HEK293 (cell line): ENCODE measurements around the gene CCDC116.

Experiments used
- CTCF ChIA-PET: fragments of 350-600 bp; formaldehyde crosslinking; extraction: SDS; loops from one replicate; lab custom pipeline; 2021; ENCODE audit warnings: antibody characterized with exemption; lab: Yijun Ruan, JAX
- POLR2A ChIA-PET: fragments of 300-600 bp; formaldehyde crosslinking; extraction: SDS; loops from one replicate; lab custom pipeline; 2020; ENCODE audit warnings: antibody characterized with exemption, inconsistent platforms; lab: Yijun Ruan, JAX
- H3K27ac ChIP-seq: fragments of 200-500 bp; sonication (Bioruptor generic); 2 replicates; pipeline ENCODE4 v1.5.1; 2014; ENCODE audit warnings: low read depth, low read length, control low read depth, inconsistent platforms; ENCODE audit errors: extremely low read depth
- H3K36me3 ChIP-seq, 2 experiments: fragments of 200-500 bp in 1 of 2; sonication (Bioruptor generic) in 1 of 2; 1 replicate in 1 of 2; 2 replicates in 1 of 2; pipeline ENCODE4 v1.5.1; 2014 to 2017; ENCODE audit warnings: inconsistent platforms in 2 of 2, low read length in 2 of 2; ENCODE audit not compliant: control insufficient read depth in 2 of 2, insufficient read depth in 1 of 2
- H3K4me1 ChIP-seq: fragments of 200-500 bp; sonication (Bioruptor generic); 2 replicates; pipeline ENCODE4 v1.5.1; 2014; ENCODE audit warnings: mild to moderate bottlenecking, low read length, inconsistent platforms; ENCODE audit not compliant: control insufficient read depth, insufficient read depth
- H3K4me3 ChIP-seq: 2 replicates; pipeline ENCODE4 v1.5.1; 2011; ENCODE audit warnings: low read depth, mild to moderate bottlenecking, control low read depth, low read length, moderate library complexity
- H3K9me3 ChIP-seq: fragments of 200-500 bp; sonication (Bioruptor generic); 2 replicates; pipeline ENCODE4 v1.5.1; 2014; ENCODE audit warnings: low read depth, low read length, inconsistent platforms; ENCODE audit not compliant: control insufficient read depth, insufficient read depth
- BCL11B ChIP-seq: fragments of 450-650 bp; formaldehyde crosslinking; IDR thresholded peaks from 2 replicates; pipeline ENCODE4 v1.5.1; 2016; ENCODE audit warnings: low read depth, missing biosample characterization, missing genetic modification characterization
- GLIS2 ChIP-seq: fragments of 450-650 bp; formaldehyde crosslinking; IDR thresholded peaks from 2 replicates; pipeline ENCODE4 v1.5.1; 2016; ENCODE audit warnings: missing biosample characterization, missing genetic modification characterization
- KLF10 ChIP-seq: fragments of 450-650 bp; IDR thresholded peaks from 2 replicates; pipeline ENCODE4 v1.5.1; 2018; ENCODE audit warnings: missing biosample characterization, mild to moderate bottlenecking, missing genetic modification characterization
- KLF9 ChIP-seq: fragments of 450-650 bp; formaldehyde crosslinking; IDR thresholded peaks from 2 replicates; pipeline ENCODE4 v1.5.1; 2016; ENCODE audit warnings: missing biosample characterization, missing genetic modification characterization, low read depth
- SP2 ChIP-seq: fragments of 450-650 bp; formaldehyde crosslinking; IDR thresholded peaks from 2 replicates; pipeline ENCODE4 v1.5.1; 2016; ENCODE audit warnings: missing biosample characterization, missing genetic modification characterization
- ZBTB17 ChIP-seq: fragments of 450-650 bp; formaldehyde crosslinking; IDR thresholded peaks from 2 replicates; pipeline ENCODE4 v1.5.1; 2016; ENCODE audit warnings: missing biosample characterization, missing genetic modification characterization
- ZEB2 ChIP-seq: fragments of 450-650 bp; formaldehyde crosslinking; IDR thresholded peaks from 2 replicates; pipeline ENCODE4 v1.5.1; 2016; ENCODE audit warnings: missing biosample characterization, missing genetic modification characterization
- ZIC2 ChIP-seq: fragments of 450-650 bp; formaldehyde crosslinking; IDR thresholded peaks from 2 replicates; pipeline ENCODE4 v1.5.1; 2016; ENCODE audit warnings: missing biosample characterization, missing genetic modification characterization
- ZNF2 ChIP-seq: fragments of 450-650 bp; formaldehyde crosslinking; IDR thresholded peaks from 2 replicates; pipeline ENCODE4 v1.5.1; 2016; ENCODE audit warnings: missing biosample characterization, missing genetic modification characterization
- ZNF24 ChIP-seq: fragments of 450-650 bp; formaldehyde crosslinking; IDR thresholded peaks from 2 replicates; pipeline ENCODE4 v1.5.1; 2016; ENCODE audit warnings: missing biosample characterization, missing genetic modification characterization
- ZNF324 ChIP-seq: fragments of 450-650 bp; formaldehyde crosslinking; IDR thresholded peaks from 2 replicates; pipeline ENCODE4 v1.5.1; 2016; ENCODE audit warnings: missing biosample characterization, missing genetic modification characterization
- ZNF341 ChIP-seq: fragments of 450-650 bp; formaldehyde crosslinking; IDR thresholded peaks from 2 replicates; pipeline ENCODE4; 2016; ENCODE audit warnings: low read depth, missing biosample characterization, missing genetic modification characterization
- ZNF366 ChIP-seq: fragments of 450-650 bp; formaldehyde crosslinking; conservative IDR thresholded peaks from 2 replicates; pipeline ENCODE4 v1.5.1; 2016; ENCODE audit warnings: missing biosample characterization, missing genetic modification characterization
- ZNF501 ChIP-seq: fragments of 450-650 bp; formaldehyde crosslinking; IDR thresholded peaks from 2 replicates; pipeline ENCODE4 v1.5.1; 2016; ENCODE audit warnings: missing biosample characterization, missing genetic modification characterization
- ZNF549 ChIP-seq: fragments of 450-650 bp; IDR thresholded peaks from 2 replicates; pipeline ENCODE4 v1.5.1; 2018; ENCODE audit warnings: missing biosample characterization, missing genetic modification characterization, mild to moderate bottlenecking, inconsistent platforms, moderate library complexity
- ZNF596 ChIP-seq: fragments of 450-650 bp; IDR thresholded peaks from 2 replicates; pipeline ENCODE4 v1.5.0; 2018; ENCODE audit warnings: missing biosample characterization, mild to moderate bottlenecking, missing genetic modification characterization, moderate library complexity
- ZNF768 ChIP-seq: fragments of 450-650 bp; formaldehyde crosslinking; IDR thresholded peaks from 2 replicates; pipeline ENCODE4 v1.5.1; 2018; ENCODE audit warnings: missing biosample characterization, mild to moderate bottlenecking, missing genetic modification characterization
- ZSCAN30 ChIP-seq: fragments of 450-650 bp; IDR thresholded peaks from 2 replicates; pipeline ENCODE4 v1.5.1; 2018; ENCODE audit warnings: missing biosample characterization, mild to moderate bottlenecking, missing genetic modification characterization, moderate library complexity
- TF ChIP-seq, protein P1 (sequence below): fragments of 450-650 bp; formaldehyde crosslinking; IDR thresholded peaks from 2 replicates; pipeline ENCODE4 v1.5.1; 2017; ENCODE audit warnings: missing biosample characterization, missing genetic modification characterization
- TF ChIP-seq, protein P2 (sequence below): fragments of 450-650 bp; formaldehyde crosslinking; IDR thresholded peaks from 2 replicates; pipeline ENCODE4 v1.5.1; 2016; ENCODE audit warnings: missing biosample characterization, missing genetic modification characterization
- TF ChIP-seq, protein P3 (sequence below): fragments of 450-650 bp; formaldehyde crosslinking; IDR thresholded peaks from 2 replicates; pipeline ENCODE4 v1.5.1; 2016; ENCODE audit warnings: missing biosample characterization, missing genetic modification characterization
- TF ChIP-seq, protein P4 (sequence below): fragments of 450-650 bp; formaldehyde crosslinking; optimal IDR thresholded peaks from 2 replicates; pipeline ENCODE3; 2016; ENCODE audit warnings: missing biosample characterization, mild to moderate bottlenecking, missing genetic modification characterization
- TF ChIP-seq, protein P5 (sequence below): fragments of 450-650 bp; formaldehyde crosslinking; IDR thresholded peaks from 2 replicates; pipeline ENCODE4 v1.5.1; 2016; ENCODE audit warnings: missing biosample characterization, missing genetic modification characterization
- TF ChIP-seq, protein P6 (sequence below): fragments of 450-650 bp; formaldehyde crosslinking; IDR thresholded peaks from 2 replicates; pipeline ENCODE4 v1.5.1; 2016; ENCODE audit warnings: missing biosample characterization, missing genetic modification characterization

CCDC116 gene

DNA sequence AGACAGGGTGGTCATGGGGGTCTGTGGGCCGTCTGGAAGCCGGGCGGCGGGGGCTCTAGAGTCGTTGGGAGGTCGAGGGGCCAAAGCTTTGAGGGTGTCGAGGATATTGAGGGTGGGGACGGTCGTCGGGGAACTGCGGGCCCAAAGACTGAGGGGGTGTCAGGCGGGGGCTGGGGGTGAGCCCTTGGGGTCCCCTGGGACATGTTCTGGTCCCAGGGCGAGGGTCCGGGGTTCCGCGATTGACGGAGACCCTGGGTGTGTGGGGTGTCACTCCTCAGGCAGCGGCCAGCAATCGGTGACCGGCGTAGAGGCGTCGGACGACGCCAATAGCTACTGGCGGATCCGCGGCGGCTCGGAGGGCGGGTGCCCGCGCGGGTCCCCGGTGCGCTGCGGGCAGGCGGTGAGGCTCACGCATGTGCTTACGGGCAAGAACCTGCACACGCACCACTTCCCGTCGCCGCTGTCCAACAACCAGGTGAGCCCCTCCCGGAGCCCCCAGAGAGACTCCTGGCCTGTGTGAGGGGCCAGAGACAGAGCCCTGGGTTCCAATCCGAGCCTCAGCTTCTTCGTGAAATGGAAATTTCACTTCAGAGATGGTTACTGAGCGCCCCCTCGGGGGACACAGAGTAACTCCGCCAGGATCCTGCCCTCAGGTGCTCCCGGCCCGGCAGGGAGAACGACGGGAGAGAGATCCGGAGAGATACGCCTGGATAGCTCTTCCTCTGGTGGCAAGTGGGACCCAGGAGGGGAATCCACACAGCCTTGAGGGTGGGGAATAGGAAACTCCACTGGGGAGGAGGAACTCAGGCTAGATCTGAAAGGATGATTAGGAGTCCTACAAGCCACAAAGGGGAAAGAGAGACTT is 10.3 kb downstream of the CCDC116 start:
- Histone ChIP-seq H3K36me3 (peaks cover 0 to 29% of the 10 kb centered on the region in 2 experiments; a peak in 2 of 3 replicates), H3K4me1 (no peaks in the 10 kb centered on the region), H3K9me3 (no peaks in the 10 kb centered on the region), H3K4me3 (peak overlapping the region; percentile 73), H3K27ac (peak overlapping the region; percentile 6; the same call in 1 of the 2 replicates)
- ChIA-PET POLR2A (interaction anchor here (0.5 to 3.0 kb wide), 11 partner anchors 9 to 783 kb away, joined by 3 to 50 read pairs (median 4); partner anchors contain the start of genes CCDC116 and YDJC), CTCF (interaction anchor here (0.6 to 3.3 kb wide), 21 partner anchors 9 to 707 kb away, joined by 3 to 109 read pairs (median 4); partner anchors contain the start of genes CCDC116 and YDJC)
- TF ChIP-seq ZNF324 (tag by site-specific recombination) (0 out of 2 replicates have a peak, but pooled peaks have one; percentile 12), ZNF366 (peak; percentile 57; the same call in 1 of the 2 replicates), ZNF24 (0 out of 2 replicates have a peak, but pooled peaks have one; percentile 3), ZNF341 (tag by site-specific recombination) (peak; percentile 21; the same call in 1 of the 2 replicates), BCL11B (tag by site-specific recombination) (peak; percentile 28; the same call in 1 of the 2 replicates), ZNF549 (no peak), ZEB2 (tag by site-specific recombination) (0 out of 2 replicates have a peak, but pooled peaks have one; percentile 24), ZBTB17 (tag by site-specific recombination) (peak; percentile 61; the same call in 1 of the 2 replicates), ZNF596 (tag by site-specific recombination) (0 out of 2 replicates have a peak, but pooled peaks have one; percentile 21), KLF10 (tag by site-specific recombination) (no peak), ZNF768 (tag by site-specific recombination) (no peak), SP2 (tag by site-specific recombination) (peak; percentile 33; the same call in 1 of the 2 replicates), ZNF2 (0 out of 2 replicates have a peak, but pooled peaks have one; percentile 9), ZSCAN30 (tag by site-specific recombination) (peak; percentile 60; the same call in 1 of the 2 replicates), ZNF501 (tag by site-specific recombination) (no peak), ZIC2 (peak; percentile 38; the same call in 1 of the 2 replicates), KLF9 (no peak), GLIS2 (peak; percentile 87)
- TF ChIP-seq, protein P1, sequence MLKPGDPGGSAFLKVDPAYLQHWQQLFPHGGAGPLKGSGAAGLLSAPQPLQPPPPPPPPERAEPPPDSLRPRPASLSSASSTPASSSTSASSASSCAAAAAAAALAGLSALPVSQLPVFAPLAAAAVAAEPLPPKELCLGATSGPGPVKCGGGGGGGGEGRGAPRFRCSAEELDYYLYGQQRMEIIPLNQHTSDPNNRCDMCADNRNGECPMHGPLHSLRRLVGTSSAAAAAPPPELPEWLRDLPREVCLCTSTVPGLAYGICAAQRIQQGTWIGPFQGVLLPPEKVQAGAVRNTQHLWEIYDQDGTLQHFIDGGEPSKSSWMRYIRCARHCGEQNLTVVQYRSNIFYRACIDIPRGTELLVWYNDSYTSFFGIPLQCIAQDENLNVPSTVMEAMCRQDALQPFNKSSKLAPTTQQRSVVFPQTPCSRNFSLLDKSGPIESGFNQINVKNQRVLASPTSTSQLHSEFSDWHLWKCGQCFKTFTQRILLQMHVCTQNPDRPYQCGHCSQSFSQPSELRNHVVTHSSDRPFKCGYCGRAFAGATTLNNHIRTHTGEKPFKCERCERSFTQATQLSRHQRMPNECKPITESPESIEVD (tag by site-specific recombination): no peak
- TF ChIP-seq, protein P2, sequence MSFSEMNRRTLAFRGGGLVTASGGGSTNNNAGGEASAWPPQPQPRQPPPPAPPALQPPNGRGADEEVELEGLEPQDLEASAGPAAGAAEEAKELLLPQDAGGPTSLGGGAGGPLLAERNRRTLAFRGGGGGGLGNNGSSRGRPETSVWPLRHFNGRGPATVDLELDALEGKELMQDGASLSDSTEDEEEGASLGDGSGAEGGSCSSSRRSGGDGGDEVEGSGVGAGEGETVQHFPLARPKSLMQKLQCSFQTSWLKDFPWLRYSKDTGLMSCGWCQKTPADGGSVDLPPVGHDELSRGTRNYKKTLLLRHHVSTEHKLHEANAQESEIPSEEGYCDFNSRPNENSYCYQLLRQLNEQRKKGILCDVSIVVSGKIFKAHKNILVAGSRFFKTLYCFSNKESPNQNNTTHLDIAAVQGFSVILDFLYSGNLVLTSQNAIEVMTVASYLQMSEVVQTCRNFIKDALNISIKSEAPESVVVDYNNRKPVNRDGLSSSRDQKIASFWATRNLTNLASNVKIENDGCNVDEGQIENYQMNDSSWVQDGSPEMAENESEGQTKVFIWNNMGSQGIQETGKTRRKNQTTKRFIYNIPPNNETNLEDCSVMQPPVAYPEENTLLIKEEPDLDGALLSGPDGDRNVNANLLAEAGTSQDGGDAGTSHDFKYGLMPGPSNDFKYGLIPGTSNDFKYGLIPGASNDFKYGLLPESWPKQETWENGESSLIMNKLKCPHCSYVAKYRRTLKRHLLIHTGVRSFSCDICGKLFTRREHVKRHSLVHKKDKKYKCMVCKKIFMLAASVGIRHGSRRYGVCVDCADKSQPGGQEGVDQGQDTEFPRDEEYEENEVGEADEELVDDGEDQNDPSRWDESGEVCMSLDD (tag by site-specific recombination): peak; percentile 61
- TF ChIP-seq, protein P3, sequence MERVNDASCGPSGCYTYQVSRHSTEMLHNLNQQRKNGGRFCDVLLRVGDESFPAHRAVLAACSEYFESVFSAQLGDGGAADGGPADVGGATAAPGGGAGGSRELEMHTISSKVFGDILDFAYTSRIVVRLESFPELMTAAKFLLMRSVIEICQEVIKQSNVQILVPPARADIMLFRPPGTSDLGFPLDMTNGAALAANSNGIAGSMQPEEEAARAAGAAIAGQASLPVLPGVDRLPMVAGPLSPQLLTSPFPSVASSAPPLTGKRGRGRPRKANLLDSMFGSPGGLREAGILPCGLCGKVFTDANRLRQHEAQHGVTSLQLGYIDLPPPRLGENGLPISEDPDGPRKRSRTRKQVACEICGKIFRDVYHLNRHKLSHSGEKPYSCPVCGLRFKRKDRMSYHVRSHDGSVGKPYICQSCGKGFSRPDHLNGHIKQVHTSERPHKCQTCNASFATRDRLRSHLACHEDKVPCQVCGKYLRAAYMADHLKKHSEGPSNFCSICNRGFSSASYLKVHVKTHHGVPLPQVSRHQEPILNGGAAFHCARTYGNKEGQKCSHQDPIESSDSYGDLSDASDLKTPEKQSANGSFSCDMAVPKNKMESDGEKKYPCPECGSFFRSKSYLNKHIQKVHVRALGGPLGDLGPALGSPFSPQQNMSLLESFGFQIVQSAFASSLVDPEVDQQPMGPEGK (tag by site-specific recombination): peak; percentile 77
- TF ChIP-seq, protein P4, sequence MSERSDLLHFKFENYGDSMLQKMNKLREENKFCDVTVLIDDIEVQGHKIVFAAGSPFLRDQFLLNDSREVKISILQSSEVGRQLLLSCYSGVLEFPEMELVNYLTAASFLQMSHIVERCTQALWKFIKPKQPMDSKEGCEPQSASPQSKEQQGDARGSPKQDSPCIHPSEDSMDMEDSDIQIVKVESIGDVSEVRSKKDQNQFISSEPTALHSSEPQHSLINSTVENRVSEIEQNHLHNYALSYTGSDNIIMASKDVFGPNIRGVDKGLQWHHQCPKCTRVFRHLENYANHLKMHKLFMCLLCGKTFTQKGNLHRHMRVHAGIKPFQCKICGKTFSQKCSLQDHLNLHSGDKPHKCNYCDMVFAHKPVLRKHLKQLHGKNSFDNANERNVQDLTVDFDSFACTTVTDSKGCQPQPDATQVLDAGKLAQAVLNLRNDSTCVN (tag by site-specific recombination): peak; percentile 88
- TF ChIP-seq, protein P5, sequence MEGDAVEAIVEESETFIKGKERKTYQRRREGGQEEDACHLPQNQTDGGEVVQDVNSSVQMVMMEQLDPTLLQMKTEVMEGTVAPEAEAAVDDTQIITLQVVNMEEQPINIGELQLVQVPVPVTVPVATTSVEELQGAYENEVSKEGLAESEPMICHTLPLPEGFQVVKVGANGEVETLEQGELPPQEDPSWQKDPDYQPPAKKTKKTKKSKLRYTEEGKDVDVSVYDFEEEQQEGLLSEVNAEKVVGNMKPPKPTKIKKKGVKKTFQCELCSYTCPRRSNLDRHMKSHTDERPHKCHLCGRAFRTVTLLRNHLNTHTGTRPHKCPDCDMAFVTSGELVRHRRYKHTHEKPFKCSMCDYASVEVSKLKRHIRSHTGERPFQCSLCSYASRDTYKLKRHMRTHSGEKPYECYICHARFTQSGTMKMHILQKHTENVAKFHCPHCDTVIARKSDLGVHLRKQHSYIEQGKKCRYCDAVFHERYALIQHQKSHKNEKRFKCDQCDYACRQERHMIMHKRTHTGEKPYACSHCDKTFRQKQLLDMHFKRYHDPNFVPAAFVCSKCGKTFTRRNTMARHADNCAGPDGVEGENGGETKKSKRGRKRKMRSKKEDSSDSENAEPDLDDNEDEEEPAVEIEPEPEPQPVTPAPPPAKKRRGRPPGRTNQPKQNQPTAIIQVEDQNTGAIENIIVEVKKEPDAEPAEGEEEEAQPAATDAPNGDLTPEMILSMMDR (tag by site-specific recombination): peak; percentile 61
- TF ChIP-seq, protein P6, sequence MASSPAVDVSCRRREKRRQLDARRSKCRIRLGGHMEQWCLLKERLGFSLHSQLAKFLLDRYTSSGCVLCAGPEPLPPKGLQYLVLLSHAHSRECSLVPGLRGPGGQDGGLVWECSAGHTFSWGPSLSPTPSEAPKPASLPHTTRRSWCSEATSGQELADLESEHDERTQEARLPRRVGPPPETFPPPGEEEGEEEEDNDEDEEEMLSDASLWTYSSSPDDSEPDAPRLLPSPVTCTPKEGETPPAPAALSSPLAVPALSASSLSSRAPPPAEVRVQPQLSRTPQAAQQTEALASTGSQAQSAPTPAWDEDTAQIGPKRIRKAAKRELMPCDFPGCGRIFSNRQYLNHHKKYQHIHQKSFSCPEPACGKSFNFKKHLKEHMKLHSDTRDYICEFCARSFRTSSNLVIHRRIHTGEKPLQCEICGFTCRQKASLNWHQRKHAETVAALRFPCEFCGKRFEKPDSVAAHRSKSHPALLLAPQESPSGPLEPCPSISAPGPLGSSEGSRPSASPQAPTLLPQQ: peak; percentile 10; the same call in 1 of the 2 replicates
